Measurements from ENCODE around the gene SH3BP5. TPM values are rescaled to one million over a fixed set of nuclear protein-coding genes. Genes with fewer than 3 reads are reported as not detected.
"Not testable (repeated sequence)": the region's sequence is repeated elsewhere in the genome, so short reads cannot be mapped to it uniquely, and the experiment has no call there.

Gene SH3BP5
- total RNA-seq, 2 experiments from 2014 or later = 2.0 to 2.4 TPM

GRCh38 chr3:15354485-15354884, 22.1 kb upstream of the SH3BP5 start:
- Mint-ChIP-seq H3K9me3 (peaks cover 6% of the 10 kb centered on the region), H3K27me3 (no peaks in the 10 kb centered on the region), H3K36me3 (ENCODE audit: low read depth) (peaks cover 2% of the 10 kb centered on the region), H3K27ac (no peak overlapping the region), H3K4me3 (no peak overlapping the region), H3K4me1 (ENCODE audit: low read depth) (peaks cover 14% of the 10 kb centered on the region)
- TF ChIP-seq, protein P1, sequence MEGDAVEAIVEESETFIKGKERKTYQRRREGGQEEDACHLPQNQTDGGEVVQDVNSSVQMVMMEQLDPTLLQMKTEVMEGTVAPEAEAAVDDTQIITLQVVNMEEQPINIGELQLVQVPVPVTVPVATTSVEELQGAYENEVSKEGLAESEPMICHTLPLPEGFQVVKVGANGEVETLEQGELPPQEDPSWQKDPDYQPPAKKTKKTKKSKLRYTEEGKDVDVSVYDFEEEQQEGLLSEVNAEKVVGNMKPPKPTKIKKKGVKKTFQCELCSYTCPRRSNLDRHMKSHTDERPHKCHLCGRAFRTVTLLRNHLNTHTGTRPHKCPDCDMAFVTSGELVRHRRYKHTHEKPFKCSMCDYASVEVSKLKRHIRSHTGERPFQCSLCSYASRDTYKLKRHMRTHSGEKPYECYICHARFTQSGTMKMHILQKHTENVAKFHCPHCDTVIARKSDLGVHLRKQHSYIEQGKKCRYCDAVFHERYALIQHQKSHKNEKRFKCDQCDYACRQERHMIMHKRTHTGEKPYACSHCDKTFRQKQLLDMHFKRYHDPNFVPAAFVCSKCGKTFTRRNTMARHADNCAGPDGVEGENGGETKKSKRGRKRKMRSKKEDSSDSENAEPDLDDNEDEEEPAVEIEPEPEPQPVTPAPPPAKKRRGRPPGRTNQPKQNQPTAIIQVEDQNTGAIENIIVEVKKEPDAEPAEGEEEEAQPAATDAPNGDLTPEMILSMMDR (IDR thresholded peaks at IDR 0.05) = no peak
- POLR2A ChIA-PET = interaction anchor here (0.9 to 1.1 kb wide), 2 partner anchors 9 to 22 kb away, joined by 3 to 4 read pairs; partner anchors contain the start of gene SH3BP5
- intact Hi-C loops (cut with micrococcal nuclease) = no loop called here
- no peak for DNase-seq
- CTCF ChIA-PET = interaction anchor here (1.9 kb wide), 1 partner anchor 87 kb away, joined by 8 read pairs; no protein-coding TSS in a partner anchor
- ATAC-seq = no peak

GRCh38 chr3:15350141-15350540, 17.8 kb upstream of the SH3BP5 start:
- no peaks in the 10 kb centered on the region for H3K27me3 Mint-ChIP-seq
- H3K4me3 Mint-ChIP-seq = no peak overlapping the region
- ATAC-seq (no peak), DNase-seq (no peak)
- peaks cover 2% of the 10 kb centered on the region for H3K36me3 Mint-ChIP-seq (ENCODE audit: low read depth)
- intact Hi-C loops (cut with micrococcal nuclease) = no loop called here
- H3K4me1 Mint-ChIP-seq (ENCODE audit: low read depth) = peaks cover 27% of the 10 kb centered on the region
- POLR2A ChIA-PET = interaction anchor here (1.3 kb wide), 1 partner anchor 26 kb away, joined by 3 read pairs; no protein-coding TSS in a partner anchor
- TF ChIP-seq, protein P1 (IDR thresholded peaks at IDR 0.05) = no peak
- no peak overlapping the region for H3K27ac Mint-ChIP-seq
- H3K9me3 Mint-ChIP-seq = peaks cover 6% of the 10 kb centered on the region
- CTCF ChIA-PET = no interaction called here

DNA sequence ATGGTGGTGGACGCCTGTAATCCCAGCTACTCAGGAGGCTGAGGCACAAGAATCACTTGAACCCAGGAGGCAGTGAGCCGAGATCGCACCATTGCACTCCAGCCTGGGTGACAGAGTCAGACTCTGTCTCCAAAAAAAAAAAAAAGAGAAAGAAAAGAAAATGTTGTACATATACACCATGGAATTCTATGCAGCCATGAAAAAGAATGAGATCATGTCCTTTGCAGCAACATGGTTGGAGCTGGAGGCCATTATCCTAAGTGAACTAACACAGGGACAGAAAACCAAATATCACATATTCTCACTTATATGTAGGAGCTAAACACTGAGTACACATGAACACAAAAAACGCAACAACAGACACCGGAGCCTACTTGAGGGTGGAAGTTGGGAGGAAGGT, 17.1 kb upstream of the SH3BP5 start:
- H3K27ac Mint-ChIP-seq; H3K36me3 Mint-ChIP-seq (ENCODE audit: low read depth); ATAC-seq; intact Hi-C loops (cut with micrococcal nuclease); DNase-seq; H3K27me3 Mint-ChIP-seq; H3K4me3 Mint-ChIP-seq; H3K9me3 Mint-ChIP-seq: not testable (repeated sequence)
- peaks cover 28% of the 10 kb centered on the region for H3K4me1 Mint-ChIP-seq (ENCODE audit: low read depth)
- POLR2A ChIA-PET = interaction anchor here (0.9 to 1.3 kb wide), 2 partner anchors 14 to 26 kb away, joined by 3 read pairs; no protein-coding TSS in a partner anchor
- CTCF ChIA-PET = interaction anchor here (1.4 kb wide), 1 partner anchor 23 kb away, joined by 3 read pairs; no protein-coding TSS in a partner anchor

DNA sequence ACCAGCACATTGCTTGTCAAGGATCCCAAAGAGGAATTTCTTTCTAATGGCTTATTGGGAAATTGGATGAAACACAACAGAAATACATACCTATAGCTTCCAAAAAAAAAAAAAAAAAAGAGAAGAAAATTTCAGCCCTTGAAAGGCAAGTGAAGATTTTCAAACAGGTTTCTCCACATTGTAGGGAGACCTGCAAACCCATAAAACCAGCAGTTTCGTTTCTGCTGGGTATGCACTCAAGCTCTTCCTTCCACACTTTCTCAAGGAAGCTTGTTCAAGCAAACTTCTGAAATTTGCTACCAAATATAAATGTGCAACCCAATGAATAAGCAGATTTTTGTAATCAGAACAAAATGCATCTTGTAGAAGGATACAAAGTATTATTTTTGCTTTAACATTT, 15.9 kb upstream of the SH3BP5 start:
- peaks cover 9% of the 10 kb centered on the region for H3K9me3 Mint-ChIP-seq
- peaks cover 2% of the 10 kb centered on the region for H3K36me3 Mint-ChIP-seq (ENCODE audit: low read depth)
- no peak overlapping the region for H3K27ac Mint-ChIP-seq
- POLR2A ChIA-PET = no interaction called here
- CTCF ChIA-PET = interaction anchor here (0.9 to 1.5 kb wide), 6 partner anchors 13 to 80 kb away, joined by 3 to 8 read pairs (median 3); partner anchors contain the start of gene SH3BP5
- DNase-seq = no peak
- H3K4me1 Mint-ChIP-seq (ENCODE audit: low read depth) = peaks cover 28% of the 10 kb centered on the region
- no peaks in the 10 kb centered on the region for H3K27me3 Mint-ChIP-seq
- TF ChIP-seq, protein P1 (IDR thresholded peaks at IDR 0.05) = no peak
- no peak overlapping the region for H3K4me3 Mint-ChIP-seq
- no peak for ATAC-seq
- intact Hi-C loops (cut with micrococcal nuclease) = no loop called here

GRCh38 chr3:15347737-15348110, 15.3 kb upstream of the SH3BP5 start:
- Mint-ChIP-seq H3K36me3 (ENCODE audit: low read depth) (peaks cover 2% of the 10 kb centered on the region), H3K27ac (no peak overlapping the region), H3K27me3 (no peaks in the 10 kb centered on the region), H3K9me3 (peaks cover 10% of the 10 kb centered on the region), H3K4me3 (no peak overlapping the region), H3K4me1 (ENCODE audit: low read depth) (peaks cover 28% of the 10 kb centered on the region)
- no peak for DNase-seq
- no peak for ATAC-seq
- POLR2A ChIA-PET = interaction anchor here (1.2 kb wide), 2 partner anchors 8 to 152 kb away, joined by 3 to 4 read pairs; no protein-coding TSS in a partner anchor
- CTCF ChIA-PET = interaction anchor here (1.0 to 1.5 kb wide), 5 partner anchors 14 to 80 kb away, joined by 3 to 8 read pairs (median 3); partner anchors contain the start of gene SH3BP5
- intact Hi-C loops (cut with micrococcal nuclease) = no loop called here
- TF ChIP-seq, protein P1 (IDR thresholded peaks at IDR 0.05) = no peak
